ENCODE measurements around the gene SLC17A5. TPM values are rescaled to one million over a fixed set of nuclear protein-coding genes. Genes with fewer than 3 reads are reported as not detected.

The SLC17A5 gene
- total and polyA plus RNA-seq, 4 experiments from 2014 or later = 11.8 to 16.2 (median 14.1) TPM

- Mint-ChIP-seq H3K4me3 (no peak overlapping the region), H3K27me3 (no peaks in the 10 kb centered on the region), H3K27ac (peak overlapping the region in 1 of 7 donors; percentile 48), H3K36me3 (peaks cover 36 to 62% of the 10 kb centered on the region in 2 donors), H3K9me3 (no peaks in the 10 kb centered on the region), H3K4me1 (peaks cover 6 to 10% (median 7%) of the 10 kb centered on the region in 4 donors)
- Histone ChIP-seq H3K27me3 (ENCODE audit: insufficient read depth, low read length) (no peaks in the 10 kb centered on the region), H3K36me3 (ENCODE audit: insufficient read depth, low read length) (peaks cover 11% of the 10 kb centered on the region), H3K27ac (ENCODE audit: low read depth, low read length) (no peak overlapping the region), H3K4me1 (ENCODE audit: insufficient read depth, low read length) (no peaks in the 10 kb centered on the region), H3K9me3 (ENCODE audit: control insufficient read depth in 1 of 2, low read length in 2 of 2) (no peaks in the 10 kb centered on the region), H3K4me3 (ENCODE audit: low read length in 2 of 2) (no peak overlapping the region)
- intact Hi-C loops (cut with micrococcal nuclease) = no loop called here
- no peak for DNase-seq
- ChIA-PET CTCF (ENCODE audit: partially characterized antibody) (interaction anchor here (1.0 kb wide), 1 partner anchor 12 kb away, joined by 3 read pairs; no protein-coding TSS in a partner anchor), POLR2A (ENCODE audit: partially characterized antibody) (no interaction called here)
Observed at GRCh38 chr6:73640179-73640750, 13.5 kb downstream of the SLC17A5 start.

- Mint-ChIP-seq H3K36me3 (peaks cover 36 to 67% of the 10 kb centered on the region in 2 donors), H3K27ac (peak overlapping the region in 2 of 7 donors; percentile 16 to 17), H3K27me3 (no peaks in the 10 kb centered on the region), H3K9me3 (no peaks in the 10 kb centered on the region), H3K4me3 (no peak overlapping the region), H3K4me1 (peaks cover 0 to 5% (median under 1%) of the 10 kb centered on the region in 4 donors)
- DNase-seq = no peak
- Histone ChIP-seq H3K4me1 (ENCODE audit: insufficient read depth, low read length) (no peaks in the 10 kb centered on the region), H3K9me3 (ENCODE audit: control insufficient read depth in 1 of 2, low read length in 2 of 2) (no peaks in the 10 kb centered on the region), H3K27me3 (ENCODE audit: insufficient read depth, low read length) (no peaks in the 10 kb centered on the region), H3K4me3 (ENCODE audit: low read length in 2 of 2) (no peak overlapping the region), H3K36me3 (ENCODE audit: insufficient read depth, low read length) (peaks cover 11% of the 10 kb centered on the region), H3K27ac (ENCODE audit: low read depth, low read length) (no peak overlapping the region)
- CTCF ChIA-PET (ENCODE audit: partially characterized antibody) = interaction anchor here (0.6 to 1.1 kb wide), 2 partner anchors 14 to 124 kb away, joined by 3 read pairs; no protein-coding TSS in a partner anchor
- POLR2A ChIA-PET (ENCODE audit: partially characterized antibody) = interaction anchor here (1.0 kb wide), 1 partner anchor 14 kb away, joined by 3 read pairs; no protein-coding TSS in a partner anchor
- intact Hi-C loops (cut with micrococcal nuclease) = no loop called here
Observed at GRCh38 chr6:73639040-73639439, 14.8 kb downstream of the SLC17A5 start.

- no peaks in the 10 kb centered on the region for H3K4me1 ChIP-seq (ENCODE audit: insufficient read depth, low read length)
- no peaks in the 10 kb centered on the region for H3K9me3 ChIP-seq (ENCODE audit: control insufficient read depth in 1 of 2, low read length in 2 of 2)
- no peak overlapping the region for H3K4me3 ChIP-seq (ENCODE audit: low read length in 2 of 2)
- H3K9me3 Mint-ChIP-seq = no peaks in the 10 kb centered on the region
- ChIA-PET POLR2A (ENCODE audit: partially characterized antibody) (interaction anchor here (1.1 kb wide), 1 partner anchor 122 kb away, joined by 4 read pairs; no protein-coding TSS in a partner anchor), CTCF (ENCODE audit: partially characterized antibody) (interaction anchor here (2.3 kb wide), 1 partner anchor 15 kb away, joined by 10 read pairs; no protein-coding TSS in a partner anchor)
- H3K27ac Mint-ChIP-seq = peak overlapping the region in 4 of 7 donors; percentile 3 to 49 (median 24)
- no peak for DNase-seq
- H3K27ac ChIP-seq (ENCODE audit: low read depth, low read length) = no peak overlapping the region
- H3K4me1 Mint-ChIP-seq = peaks cover 0 to 5% (median under 1%) of the 10 kb centered on the region in 4 donors
- H3K4me3 Mint-ChIP-seq = no peak overlapping the region
- no peaks in the 10 kb centered on the region for H3K27me3 Mint-ChIP-seq
- intact Hi-C loops (cut with micrococcal nuclease) = no loop called here
- H3K36me3 ChIP-seq (ENCODE audit: insufficient read depth, low read length) = peaks cover 11% of the 10 kb centered on the region
- peaks cover 39 to 65% of the 10 kb centered on the region in 2 donors for H3K36me3 Mint-ChIP-seq
- no peaks in the 10 kb centered on the region for H3K27me3 ChIP-seq (ENCODE audit: insufficient read depth, low read length)
Observed at GRCh38 chr6:73637404-73637803, 16.4 kb downstream of the SLC17A5 start.

- Mint-ChIP-seq H3K4me3 (no peak overlapping the region), H3K36me3 (peaks cover 37 to 62% of the 10 kb centered on the region in 2 donors), H3K9me3 (no peaks in the 10 kb centered on the region), H3K27me3 (no peaks in the 10 kb centered on the region), H3K4me1 (peaks cover 0 to 5% (median 3%) of the 10 kb centered on the region in 4 donors), H3K27ac (no peak overlapping the region)
- Histone ChIP-seq H3K36me3 (ENCODE audit: insufficient read depth, low read length) (peaks cover 24% of the 10 kb centered on the region), H3K27ac (ENCODE audit: low read depth, low read length) (no peak overlapping the region), H3K4me3 (ENCODE audit: low read length in 2 of 2) (no peak overlapping the region), H3K4me1 (ENCODE audit: insufficient read depth, low read length) (no peaks in the 10 kb centered on the region), H3K9me3 (ENCODE audit: control insufficient read depth in 1 of 2, low read length in 2 of 2) (no peaks in the 10 kb centered on the region), H3K27me3 (ENCODE audit: insufficient read depth, low read length) (no peaks in the 10 kb centered on the region)
- ChIA-PET CTCF (ENCODE audit: partially characterized antibody) (interaction anchor here (2.3 kb wide), 1 partner anchor 16 kb away, joined by 10 read pairs; no protein-coding TSS in a partner anchor), POLR2A (ENCODE audit: partially characterized antibody) (no interaction called here)
- DNase-seq = no peak
- intact Hi-C loops (cut with micrococcal nuclease) = no loop called here
Observed at GRCh38 chr6:73636048-73636447, 17.7 kb downstream of the SLC17A5 start.

DNA sequence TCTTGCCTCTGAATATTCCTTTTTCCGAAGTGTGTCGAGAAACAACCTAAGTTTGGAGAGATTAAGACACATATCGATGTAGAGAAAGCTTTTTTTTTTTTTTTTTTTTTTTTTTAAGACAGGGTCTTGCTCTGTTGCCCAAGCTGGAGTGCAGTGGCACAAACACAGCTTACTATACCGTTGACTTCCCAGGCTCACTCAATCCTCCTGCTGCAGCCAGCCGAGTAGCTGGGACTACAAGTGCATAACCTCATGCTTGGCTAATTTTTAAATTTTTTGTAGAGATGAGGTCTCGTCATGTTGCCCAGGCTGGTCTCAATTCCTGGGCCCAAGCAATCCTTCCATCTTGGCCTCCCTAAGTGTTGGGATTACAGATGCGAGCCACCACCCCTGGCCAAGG, 21.4 kb downstream of the SLC17A5 start:
- POLR2A ChIA-PET (ENCODE audit: partially characterized antibody) = interaction anchor here (0.6 to 1.3 kb wide), 3 partner anchors 15 to 107 kb away, joined by 3 to 4 read pairs (median 3); no protein-coding TSS in a partner anchor
- H3K4me3 Mint-ChIP-seq = no peak overlapping the region

DNA sequence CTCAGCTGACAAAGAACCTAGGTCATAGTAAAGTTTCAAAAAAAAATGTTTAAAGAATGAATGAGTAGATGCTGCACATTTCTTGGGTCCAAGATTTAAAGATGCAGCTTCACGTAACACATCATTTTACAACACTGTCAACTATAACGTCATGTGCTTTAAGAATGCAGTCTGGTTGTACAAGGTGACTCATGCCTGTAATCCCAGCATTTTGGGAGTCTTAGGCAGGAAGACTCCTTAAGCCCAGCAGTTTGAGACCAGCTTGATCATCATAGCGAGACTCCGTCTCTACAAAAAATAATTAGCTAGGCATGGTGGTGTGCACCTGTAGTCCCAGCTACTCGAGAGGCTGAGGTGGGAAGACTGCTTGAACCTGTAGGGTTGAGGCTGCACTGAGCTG, 21.9 kb downstream of the SLC17A5 start:
- no peak overlapping the region for H3K4me3 Mint-ChIP-seq
- intact Hi-C loops (cut with micrococcal nuclease) = no loop called here
- ChIA-PET POLR2A (ENCODE audit: partially characterized antibody) (interaction anchor here (0.6 kb wide), 1 partner anchor 21 kb away, joined by 4 read pairs; no protein-coding TSS in a partner anchor), CTCF (ENCODE audit: partially characterized antibody) (interaction anchor here (1.6 to 2.2 kb wide), 3 partner anchors 12 to 21 kb away, joined by 5 to 6 read pairs (median 6); no protein-coding TSS in a partner anchor)
- Histone ChIP-seq H3K9me3 (ENCODE audit: control insufficient read depth in 1 of 2, low read length in 2 of 2) (no peaks in the 10 kb centered on the region), H3K27ac (ENCODE audit: low read depth, low read length) (no peak overlapping the region), H3K4me3 (ENCODE audit: low read length in 2 of 2) (no peak overlapping the region), H3K27me3 (ENCODE audit: insufficient read depth, low read length) (no peaks in the 10 kb centered on the region), H3K36me3 (ENCODE audit: insufficient read depth, low read length) (peaks cover 18% of the 10 kb centered on the region), H3K4me1 (ENCODE audit: insufficient read depth, low read length) (no peaks in the 10 kb centered on the region)
- H3K4me1 Mint-ChIP-seq = peaks cover 0 to 5% (median under 1%) of the 10 kb centered on the region in 4 donors
- no peak overlapping the region for H3K27ac Mint-ChIP-seq
- peaks cover 27 to 40% of the 10 kb centered on the region in 2 donors for H3K36me3 Mint-ChIP-seq
- DNase-seq = no peak
- no peaks in the 10 kb centered on the region for H3K9me3 Mint-ChIP-seq
- H3K27me3 Mint-ChIP-seq = no peaks in the 10 kb centered on the region

More for the DNA sequence above, 21.4 kb downstream of the SLC17A5 start:
- H3K27ac Mint-ChIP-seq = peak overlapping the region in 1 of 7 donors; percentile 31
- no peaks in the 10 kb centered on the region for H3K9me3 Mint-ChIP-seq
- no peak for DNase-seq
- H3K27ac ChIP-seq (ENCODE audit: low read depth, low read length) = no peak overlapping the region
- CTCF ChIA-PET (ENCODE audit: partially characterized antibody) = interaction anchor here (0.7 to 2.2 kb wide), 6 partner anchors 10 to 119 kb away, joined by 3 to 6 read pairs (median 5); no protein-coding TSS in a partner anchor
- H3K27me3 ChIP-seq (ENCODE audit: insufficient read depth, low read length) = no peaks in the 10 kb centered on the region
- no peaks in the 10 kb centered on the region for H3K4me1 ChIP-seq (ENCODE audit: insufficient read depth, low read length)
- H3K9me3 ChIP-seq (ENCODE audit: control insufficient read depth in 1 of 2, low read length in 2 of 2) = no peaks in the 10 kb centered on the region
- intact Hi-C loops (cut with micrococcal nuclease) = no loop called here
- H3K27me3 Mint-ChIP-seq = no peaks in the 10 kb centered on the region
- H3K36me3 Mint-ChIP-seq = peaks cover 31 to 45% of the 10 kb centered on the region in 2 donors
- H3K4me3 ChIP-seq (ENCODE audit: low read length in 2 of 2) = no peak overlapping the region
- peaks cover 0 to 5% (median under 1%) of the 10 kb centered on the region in 4 donors for H3K4me1 Mint-ChIP-seq
- H3K36me3 ChIP-seq (ENCODE audit: insufficient read depth, low read length) = peaks cover 23% of the 10 kb centered on the region

GRCh38 chr6:73630401-73630800, 23.4 kb downstream of the SLC17A5 start:
- Mint-ChIP-seq H3K27ac (peak overlapping the region in 2 of 7 donors; percentile 17 to 35), H3K4me1 (peaks cover 0 to 5% (median 0%) of the 10 kb centered on the region in 4 donors), H3K27me3 (no peaks in the 10 kb centered on the region), H3K4me3 (no peak overlapping the region), H3K36me3 (peaks cover 25 to 41% of the 10 kb centered on the region in 2 donors), H3K9me3 (no peaks in the 10 kb centered on the region)
- no peaks in the 10 kb centered on the region for H3K9me3 ChIP-seq (ENCODE audit: control insufficient read depth in 1 of 2, low read length in 2 of 2)
- H3K27me3 ChIP-seq (ENCODE audit: insufficient read depth, low read length) = no peaks in the 10 kb centered on the region
- H3K27ac ChIP-seq (ENCODE audit: low read depth, low read length) = no peak overlapping the region
- peaks cover 18% of the 10 kb centered on the region for H3K36me3 ChIP-seq (ENCODE audit: insufficient read depth, low read length)
- no peak for DNase-seq
- intact Hi-C loops (cut with micrococcal nuclease) = no loop called here
- ChIA-PET CTCF (ENCODE audit: partially characterized antibody) (interaction anchor here (1.4 to 2.2 kb wide), 3 partner anchors 19 to 115 kb away, joined by 3 to 6 read pairs (median 4); no protein-coding TSS in a partner anchor), POLR2A (ENCODE audit: partially characterized antibody) (no interaction called here)
- H3K4me3 ChIP-seq (ENCODE audit: low read length in 2 of 2) = no peak overlapping the region
- H3K4me1 ChIP-seq (ENCODE audit: insufficient read depth, low read length) = no peaks in the 10 kb centered on the region
